SH-SY5Y (cell line): ENCODE measurements around the gene CCNH.

Experiments
- GATA2 ChIP-seq: IDR thresholded peaks from 2 replicates; pipeline ENCODE4 v1.6.1; 2011; ENCODE audit warnings: mild to moderate bottlenecking, low read depth, low read length
- GATA3 ChIP-seq: IDR thresholded peaks from 2 replicates; pipeline ENCODE4 v1.6.1; 2011; ENCODE audit warnings: low read depth, mild to moderate bottlenecking, low read length, moderate library complexity

The CCNH gene

DNA sequence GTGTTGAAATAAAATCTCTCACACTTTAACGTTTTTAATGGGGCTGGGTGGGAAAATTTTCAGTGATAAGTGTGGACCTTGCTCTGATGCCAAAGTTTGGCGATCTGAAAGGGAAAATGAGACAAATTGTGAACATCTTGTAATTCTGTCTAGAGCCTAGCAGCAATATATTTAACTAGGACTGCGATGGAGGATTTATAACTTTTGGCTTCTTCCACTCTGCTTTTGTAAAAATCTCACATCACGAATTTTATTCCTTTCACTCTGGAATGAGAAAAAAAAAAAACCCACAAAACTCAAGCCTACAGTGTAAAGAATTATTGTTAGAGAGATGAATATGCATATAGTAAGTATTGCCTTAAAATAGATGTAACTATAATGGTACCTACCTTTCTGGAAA lies 19.9 kb downstream of the CCNH start:
- TF ChIP-seq GATA2: no peak
- TF ChIP-seq GATA3: no peak

DNA sequence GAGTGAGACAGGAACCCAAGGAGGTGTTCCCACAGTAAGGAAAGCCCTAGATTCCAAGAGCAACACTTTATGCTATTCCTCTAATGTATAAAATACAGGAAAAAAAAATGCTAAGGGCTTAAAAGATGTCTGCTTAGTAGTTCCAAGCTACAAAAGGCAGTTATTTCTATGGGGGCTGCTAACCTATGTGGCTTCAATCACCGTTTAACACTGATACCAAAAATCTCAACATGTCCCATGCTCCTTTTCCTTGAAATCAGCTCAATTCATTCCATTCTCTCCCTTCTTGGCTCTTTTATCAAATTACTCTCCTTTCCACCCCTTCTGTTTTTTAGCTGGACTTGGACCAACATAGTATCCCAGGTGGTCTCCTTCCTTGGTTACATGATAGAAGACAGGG lies 20.6 kb downstream of the CCNH start:
- TF ChIP-seq GATA2 (no peak), GATA3 (no peak)

DNA sequence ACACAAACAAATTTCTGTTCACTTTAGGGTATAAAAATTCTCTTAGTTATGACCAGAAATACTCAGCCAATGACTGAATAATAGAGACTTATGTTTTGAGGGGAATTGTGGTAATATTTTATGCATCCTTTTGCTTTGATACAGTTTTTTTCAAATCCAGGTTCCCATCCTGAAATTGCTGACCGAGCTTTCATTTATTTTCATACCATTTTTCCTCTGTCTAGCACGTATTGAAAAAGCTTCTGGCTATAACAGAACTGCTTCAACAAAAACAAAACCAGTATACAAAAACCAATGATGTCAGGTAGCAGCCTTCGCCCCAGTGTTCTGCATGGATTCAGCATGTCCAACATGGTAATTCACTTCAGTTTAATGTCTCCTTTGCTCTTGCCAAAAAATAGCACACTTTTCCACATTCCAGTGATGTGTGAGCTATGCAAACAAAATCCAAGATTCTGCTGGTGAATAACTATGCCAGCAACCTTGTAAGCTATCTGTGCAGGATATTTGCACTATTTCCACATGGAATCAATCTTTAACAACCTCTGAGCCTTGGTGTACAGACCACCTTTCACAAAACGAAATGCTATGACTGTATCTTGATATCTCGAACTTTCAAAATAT lies 22.0 kb downstream of the CCNH start:
- TF ChIP-seq GATA3 (no peak), GATA2 (no peak)

DNA sequence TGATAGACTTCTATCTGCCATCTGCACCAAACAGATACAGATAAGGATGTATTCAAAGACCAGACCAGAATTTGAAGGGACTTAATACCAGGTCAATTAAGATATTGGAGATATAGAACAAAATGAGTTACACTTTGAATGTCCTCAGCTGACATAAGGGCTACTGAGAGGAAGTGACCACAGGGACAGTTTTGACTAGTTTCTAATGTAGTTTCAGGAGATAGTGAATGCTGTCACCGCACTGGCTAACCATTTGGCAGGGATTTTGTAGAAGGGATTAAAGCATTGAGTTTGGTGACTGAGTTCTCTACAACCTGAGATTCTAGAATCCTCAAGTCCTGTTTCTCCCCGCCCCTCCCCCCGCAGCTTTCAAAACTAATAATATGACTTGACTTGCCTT lies 22.7 kb downstream of the CCNH start:
- TF ChIP-seq GATA3 (no peak), GATA2 (no peak)

DNA sequence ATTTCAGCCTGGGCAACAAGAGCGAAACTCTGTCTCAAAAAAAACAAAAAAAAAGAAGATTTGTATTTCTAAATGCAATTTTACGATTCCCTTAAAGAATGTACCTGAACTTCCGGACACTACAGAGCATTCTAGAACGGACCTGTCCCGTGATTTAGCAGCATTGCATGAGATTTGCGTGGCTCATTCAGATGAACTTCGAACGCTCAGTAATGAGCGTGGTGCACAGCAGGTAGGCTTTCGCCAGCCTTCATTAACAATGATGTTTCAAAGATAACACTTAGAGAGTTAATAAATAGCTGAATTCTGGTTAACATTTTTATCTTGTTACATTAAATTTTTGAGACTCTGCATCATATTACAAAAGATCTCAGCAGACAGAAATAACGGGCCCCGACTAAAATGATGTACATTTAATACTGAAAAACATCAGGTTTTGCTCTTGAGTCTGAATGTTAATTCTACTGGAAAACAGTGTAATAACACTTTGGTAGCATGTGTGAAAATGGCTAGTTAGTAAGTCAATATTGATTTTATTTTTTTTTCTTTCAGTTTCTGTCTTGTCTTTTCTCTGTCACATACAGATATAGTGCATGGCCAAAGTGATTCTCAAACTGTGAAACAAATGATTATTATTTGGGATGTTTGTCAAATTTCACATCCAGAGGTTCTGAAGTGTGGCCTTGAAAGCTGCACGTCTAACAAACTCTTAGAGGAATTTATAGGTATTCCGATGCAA lies 23.3 kb downstream of the CCNH start:
- no peak for TF ChIP-seq GATA3
- no peak for TF ChIP-seq GATA2

DNA sequence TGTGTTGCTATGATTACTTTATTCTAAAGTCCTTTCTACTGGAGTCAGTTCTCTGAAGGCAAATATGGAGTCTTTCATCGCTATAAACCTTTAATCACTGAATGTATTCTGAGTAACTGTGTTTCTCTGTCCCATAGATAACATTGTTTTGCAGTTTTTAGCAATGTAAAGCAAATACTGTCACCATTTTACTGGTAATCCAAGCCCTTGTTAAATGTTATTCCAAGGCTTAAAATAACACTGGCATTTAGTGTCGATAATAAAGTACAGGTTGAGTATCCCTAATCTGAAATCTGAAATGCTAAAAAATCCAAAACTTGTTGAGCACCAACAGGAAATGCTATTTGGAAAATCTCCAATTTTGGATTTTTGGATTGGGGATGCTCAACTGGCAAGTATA lies 24.6 kb downstream of the CCNH start:
- TF ChIP-seq GATA3 (no peak), GATA2 (no peak)

DNA sequence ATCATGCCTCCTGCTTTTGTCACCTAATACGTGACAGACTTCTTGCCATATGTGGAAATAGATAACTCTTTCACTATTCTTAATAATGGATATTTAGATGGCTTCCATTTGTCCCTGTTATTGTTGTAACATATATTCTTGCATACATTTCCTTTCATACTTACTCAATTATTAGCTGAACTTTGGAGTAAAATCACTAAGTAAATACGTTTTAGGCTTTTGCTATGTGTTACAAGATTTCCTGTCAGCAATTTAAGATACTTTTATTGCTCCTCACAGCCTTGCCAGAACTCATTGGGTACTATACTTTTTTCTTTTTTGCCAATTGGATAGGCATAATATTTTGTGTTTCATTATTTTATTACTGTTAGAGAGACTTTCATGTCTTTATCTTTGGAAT lies 26.9 kb downstream of the CCNH start:
- TF ChIP-seq GATA2 (no peak), GATA3 (no peak)

DNA sequence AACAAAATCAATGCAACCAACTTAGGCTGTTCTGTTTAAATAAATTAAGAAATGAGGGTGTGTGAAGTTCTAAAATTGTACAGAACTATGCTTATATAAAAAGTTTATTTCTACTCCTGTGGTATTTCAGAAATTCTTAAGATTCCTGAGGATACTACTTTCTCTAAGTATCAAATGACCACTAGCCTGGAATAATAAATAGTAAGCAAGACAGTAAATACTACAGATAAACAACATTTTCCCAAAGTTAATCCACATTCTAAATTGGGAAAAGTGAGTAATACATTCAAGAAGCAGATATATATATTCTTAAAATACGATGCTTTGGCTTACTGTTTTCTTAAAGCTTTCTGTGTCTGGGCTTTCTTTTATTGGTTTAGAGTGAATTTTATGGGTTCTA lies 29.5 kb downstream of the CCNH start:
- TF ChIP-seq GATA2: no peak
- TF ChIP-seq GATA3: no peak

DNA sequence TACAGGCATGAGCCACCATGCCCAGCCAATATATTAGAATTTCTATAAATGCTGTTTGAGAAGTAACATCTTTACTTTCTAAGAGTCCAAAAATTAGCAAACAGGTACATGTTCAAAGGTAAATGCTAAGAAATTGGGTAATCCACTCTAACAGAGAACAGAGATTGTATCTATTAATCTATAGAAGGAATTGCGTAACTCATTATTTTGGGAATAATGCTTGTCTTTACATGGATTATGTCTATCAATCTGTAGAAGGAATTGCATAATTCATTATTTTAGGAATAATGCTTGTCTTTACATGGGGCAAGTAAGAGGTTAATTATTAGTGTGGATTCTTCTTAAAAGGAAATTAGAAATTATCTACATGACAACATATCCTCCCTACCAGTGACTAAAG lies 30.5 kb downstream of the CCNH start:
- no peak for TF ChIP-seq GATA2
- TF ChIP-seq GATA3: no peak

DNA sequence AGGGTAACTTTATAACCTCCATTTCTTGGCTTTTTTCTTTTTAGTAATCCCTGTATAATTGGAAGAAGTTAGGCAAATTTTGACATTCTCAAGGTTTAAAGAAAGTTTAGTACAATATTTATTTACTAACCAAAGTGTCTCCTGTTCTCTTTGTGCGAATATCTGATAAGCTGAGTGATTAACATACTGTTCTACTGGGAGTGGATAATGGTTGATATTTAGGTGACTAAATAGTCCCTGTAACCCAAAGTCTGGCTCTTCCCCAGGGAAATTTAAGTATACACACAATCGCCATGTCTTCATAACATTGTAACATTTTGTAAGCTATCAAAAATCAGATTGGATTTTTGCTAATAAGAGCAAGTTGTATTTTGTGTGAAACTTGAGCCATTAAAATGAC lies 40.0 kb downstream of the CCNH start:
- TF ChIP-seq GATA3 (no peak), GATA2 (no peak)

DNA sequence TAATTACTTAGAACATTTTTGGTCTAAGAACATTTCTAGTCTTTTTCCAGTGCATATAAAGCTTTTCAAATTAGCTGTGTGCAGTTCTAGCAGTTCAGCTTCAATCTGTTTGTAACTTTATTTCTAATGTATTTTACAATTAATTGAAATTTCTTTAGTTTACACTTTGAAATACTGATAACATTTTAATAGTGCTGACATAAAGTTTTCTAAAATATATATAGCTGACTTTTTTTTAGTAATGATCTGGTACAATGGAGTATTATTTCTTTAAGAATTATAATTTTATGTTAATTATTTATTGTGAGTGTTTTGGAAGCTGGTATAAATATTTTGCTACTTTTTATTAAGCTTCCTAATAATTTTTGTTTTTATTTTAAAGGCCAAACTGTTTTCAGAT lies 43.3 kb downstream of the CCNH start:
- TF ChIP-seq GATA2: no peak
- TF ChIP-seq GATA3: no peak

DNA sequence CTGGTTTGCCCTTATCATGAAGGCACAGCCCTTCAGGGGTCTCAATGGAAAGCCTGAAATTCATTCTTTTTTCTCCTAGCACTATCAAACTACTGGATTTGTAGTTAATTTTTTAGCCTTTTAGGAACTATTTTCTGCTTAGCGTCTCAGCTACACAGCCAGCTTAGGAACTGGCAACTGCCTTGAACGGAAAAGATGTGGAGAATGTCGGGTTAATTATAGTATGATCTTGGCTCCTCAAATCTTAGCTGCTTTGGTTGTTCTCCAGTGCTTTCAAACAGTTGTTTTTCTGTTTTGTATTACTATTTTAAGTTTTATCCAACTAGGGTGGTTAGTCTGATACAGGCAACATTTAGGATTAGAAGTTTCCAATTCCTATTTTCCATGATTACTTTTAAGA lies 44.1 kb downstream of the CCNH start:
- TF ChIP-seq GATA3 (no peak), GATA2 (no peak)

DNA sequence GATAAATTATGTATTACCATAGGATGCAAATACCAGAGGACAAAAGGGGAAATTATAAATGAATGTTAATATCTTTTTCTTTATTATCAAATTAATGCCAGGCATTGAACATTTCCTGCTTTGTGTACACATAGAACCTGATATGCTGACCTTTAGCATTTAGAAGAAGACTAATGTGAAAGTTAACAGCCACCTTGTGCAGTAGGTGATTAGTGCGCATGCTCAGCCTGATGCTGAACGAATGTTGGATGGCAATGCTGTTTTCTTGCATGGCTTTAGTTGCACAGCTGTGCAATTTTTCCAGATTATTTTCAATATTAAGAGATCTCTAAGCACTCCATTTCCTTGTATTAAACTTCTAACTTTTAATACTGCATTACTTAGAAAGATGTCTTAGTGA lies 45.5 kb downstream of the CCNH start:
- TF ChIP-seq GATA3 (no peak), GATA2 (no peak)

DNA sequence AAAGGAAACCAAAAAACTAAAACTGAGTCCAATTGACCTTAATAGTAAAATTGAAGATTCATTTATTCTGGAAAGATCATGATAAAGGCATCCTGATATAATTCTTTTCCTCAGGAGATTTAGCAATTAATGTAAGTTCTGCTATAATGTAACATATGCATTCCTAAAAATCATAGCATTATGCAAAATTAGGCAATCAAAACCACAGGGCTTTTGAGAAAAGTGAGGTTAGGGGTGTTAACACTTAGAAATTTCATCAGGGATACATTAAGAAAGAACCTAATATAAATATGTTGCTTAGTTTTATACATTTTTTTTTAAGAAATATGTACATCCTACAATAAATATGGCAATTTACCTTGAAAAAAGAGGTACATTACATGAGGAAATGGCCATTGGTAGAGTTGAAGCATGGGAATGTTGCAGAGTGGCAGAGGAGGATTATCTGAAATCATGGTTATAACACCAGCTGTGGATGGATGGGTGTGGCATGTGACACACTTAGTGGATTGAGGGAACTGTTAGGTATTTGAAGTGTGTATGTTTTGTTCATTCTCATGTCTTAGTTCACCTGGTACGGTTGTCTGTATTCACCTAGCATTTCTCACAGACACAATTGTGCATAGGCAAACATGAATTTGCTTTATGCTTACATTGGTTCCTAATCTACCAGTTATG lies 51.1 kb downstream of the CCNH start:
- TF ChIP-seq GATA2 (no peak), GATA3 (no peak)

DNA sequence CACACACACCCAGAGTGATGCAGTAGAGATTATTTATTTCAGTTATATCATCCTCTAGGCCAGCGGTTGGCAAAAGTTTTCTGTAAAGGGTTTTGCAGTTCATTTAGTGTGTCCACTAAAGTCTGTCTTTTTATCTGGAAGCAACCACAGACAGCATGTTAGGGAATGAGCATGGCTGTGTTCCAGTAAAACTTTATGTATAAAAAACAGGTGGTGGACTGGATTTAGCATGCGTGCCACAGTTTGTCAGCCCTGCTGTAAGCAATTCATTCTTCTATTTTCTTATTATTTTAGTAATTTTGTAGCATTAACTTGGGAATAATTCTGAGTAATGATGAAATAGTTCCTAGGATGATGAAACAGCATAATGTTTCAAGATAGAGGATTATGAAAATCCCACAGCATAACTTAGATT lies 51.7 kb downstream of the CCNH start:
- no peak for TF ChIP-seq GATA3
- TF ChIP-seq GATA2: no peak
